Activated CD8-positive, alpha-beta memory T cell treated with anti-CD3 and anti-CD28 coated beads for 36 hours (primary cell): ENCODE results near the gene LIPC. TPM values are rescaled to one million over a fixed set of nuclear protein-coding genes. Genes with fewer than 3 reads are reported as not detected.

ENCODE experiments used
- CTCF ChIA-PET: fragments of 350-600 bp; sonication (Branson Sonifier 250); formaldehyde crosslinking; loops from one replicate; lab custom pipeline; 2021; ENCODE audit warnings: antibody characterized with exemption; lab: Charles Lee
- POLR2A ChIA-PET: fragments of 350-600 bp; sonication (Branson Sonifier 250); formaldehyde crosslinking; loops from one replicate; lab custom pipeline; 2021; ENCODE audit warnings: antibody characterized with exemption; lab: Charles Lee
- total RNA-seq, 2 experiments: library from RNA; stranded (reverse); gene quantifications; one replicate each; pipeline ENCODE4 v1.2.3, GENCODE V29; 2021

Gene LIPC
- total RNA-seq, 2 experiments from 2014 or later: 1.0 to 1.1 TPM

DNA sequence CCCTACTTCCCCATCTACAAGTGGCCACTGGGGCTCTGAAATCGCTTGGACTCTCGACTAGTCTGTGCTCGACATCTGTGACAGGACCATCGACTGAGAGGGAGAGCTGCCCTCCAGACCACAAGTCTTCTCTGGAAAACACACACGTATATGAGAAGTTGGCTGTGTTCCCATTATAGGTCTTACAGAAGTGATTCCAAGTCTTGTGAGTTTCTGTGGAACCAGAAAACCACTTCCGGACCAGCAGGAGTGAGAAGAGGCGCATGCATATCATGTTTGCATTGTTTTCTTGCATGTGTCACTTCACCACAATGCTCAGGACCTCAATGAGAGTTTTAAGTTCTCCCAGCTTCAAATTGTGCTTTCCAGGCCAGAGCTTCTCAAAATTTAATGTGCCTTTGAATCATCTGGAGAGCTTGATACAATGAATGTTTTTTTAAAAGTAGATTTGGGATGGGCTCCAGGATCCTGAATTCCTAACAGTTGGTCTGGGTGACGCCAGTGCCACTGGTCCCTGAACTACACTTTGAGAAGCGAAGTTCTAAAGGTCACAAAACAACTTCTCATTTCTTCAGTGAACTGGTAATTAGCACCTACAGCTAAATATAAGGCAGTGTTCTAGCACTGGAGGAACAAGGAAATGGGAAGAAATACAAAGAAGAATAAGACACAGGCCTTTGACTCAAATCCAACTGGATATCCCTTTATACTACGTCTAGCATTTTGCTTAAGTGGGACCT, 15.7 kb downstream of the LIPC start:
- ChIA-PET CTCF (interaction anchor here (0.7 kb wide), 1 partner anchor 306 kb away, joined by 5 read pairs; no protein-coding TSS in a partner anchor), POLR2A (no interaction called here)

DNA sequence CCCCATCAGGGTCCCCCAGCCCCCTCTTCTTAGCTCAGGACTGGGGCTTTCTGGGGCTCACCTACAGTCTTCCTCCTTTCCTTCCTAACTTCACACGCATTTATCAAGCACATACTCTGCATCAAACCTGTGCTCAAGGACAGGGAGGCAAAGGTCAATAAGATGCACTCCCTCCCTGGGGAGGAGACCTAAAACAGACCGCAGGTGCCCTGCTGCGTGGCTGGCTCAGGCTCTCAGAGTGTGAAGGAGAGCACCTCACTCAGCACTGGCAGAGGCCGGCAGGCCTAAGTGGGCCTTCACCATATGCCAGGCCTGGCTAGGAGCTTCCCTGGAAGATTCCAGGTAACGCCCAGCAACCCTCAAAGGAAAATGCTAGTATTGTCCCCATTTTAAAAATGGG, 16.5 kb downstream of the LIPC start:
- POLR2A ChIA-PET: no interaction called here
- CTCF ChIA-PET: no interaction called here

DNA sequence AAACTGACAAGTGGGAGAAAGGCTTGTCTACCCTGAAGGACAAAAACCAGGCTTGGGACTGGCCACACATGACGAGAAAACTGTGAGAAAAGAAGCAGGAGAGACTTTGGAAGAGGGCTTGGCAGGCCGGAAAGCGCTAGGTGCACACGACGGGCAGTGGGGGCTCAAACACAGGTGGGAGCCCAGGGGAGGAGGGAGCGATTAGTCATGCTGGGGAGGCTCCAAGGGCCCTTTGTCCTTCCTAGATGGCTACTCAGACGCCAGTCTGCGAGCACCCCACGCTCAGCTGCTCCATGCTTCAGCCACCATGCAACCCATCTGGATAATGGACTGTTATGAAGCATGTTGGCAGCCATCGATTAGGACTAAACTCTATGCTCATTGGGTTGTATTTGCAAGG, 17.1 kb downstream of the LIPC start:
- ChIA-PET CTCF (no interaction called here), POLR2A (no interaction called here)

DNA sequence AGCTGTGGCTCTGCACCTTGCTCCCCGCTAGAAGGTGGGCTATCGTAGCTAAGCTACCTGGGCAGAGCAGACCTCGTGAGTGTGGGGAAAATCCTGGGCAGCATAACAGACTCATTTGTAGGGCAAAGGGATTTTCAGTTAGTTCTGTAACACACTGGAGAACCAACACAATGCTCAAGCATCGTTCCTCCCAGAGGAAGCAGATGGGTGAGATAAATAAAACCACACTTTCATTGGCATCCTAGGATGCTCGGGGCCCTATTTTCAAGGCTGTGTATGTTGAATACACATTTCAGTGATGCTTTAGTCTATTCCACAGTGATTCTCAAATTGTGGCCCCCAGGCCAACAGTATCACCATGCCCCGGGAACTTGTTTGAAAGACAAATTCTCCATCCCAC, 20.0 kb downstream of the LIPC start:
- CTCF ChIA-PET: no interaction called here

DNA sequence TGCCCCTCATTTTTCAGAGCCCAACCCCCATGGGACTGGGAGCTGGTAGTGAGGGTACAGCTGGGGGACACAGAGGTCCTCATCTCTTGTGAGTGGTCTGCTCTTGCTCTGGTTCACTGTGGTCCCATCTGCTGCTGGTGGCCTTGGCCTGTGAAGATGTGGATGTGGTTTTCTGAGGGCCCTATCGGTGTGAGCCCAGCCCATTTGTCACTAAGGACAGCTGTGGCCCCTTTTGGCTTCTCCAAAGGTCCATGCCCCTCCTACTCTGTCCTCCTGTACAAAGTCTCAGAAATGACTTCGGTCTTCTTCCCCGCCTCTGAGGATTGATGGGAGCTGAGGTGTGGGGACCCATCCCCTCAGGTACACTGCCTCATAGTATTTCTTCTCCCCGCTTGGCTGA, 21.0 kb downstream of the LIPC start:
- ChIA-PET CTCF (interaction anchor here (0.7 kb wide), 1 partner anchor 57 kb away, joined by 3 read pairs; no protein-coding TSS in a partner anchor), POLR2A (no interaction called here)

More for the DNA sequence above, 20.0 kb downstream of the LIPC start:
- POLR2A ChIA-PET: no interaction called here

DNA sequence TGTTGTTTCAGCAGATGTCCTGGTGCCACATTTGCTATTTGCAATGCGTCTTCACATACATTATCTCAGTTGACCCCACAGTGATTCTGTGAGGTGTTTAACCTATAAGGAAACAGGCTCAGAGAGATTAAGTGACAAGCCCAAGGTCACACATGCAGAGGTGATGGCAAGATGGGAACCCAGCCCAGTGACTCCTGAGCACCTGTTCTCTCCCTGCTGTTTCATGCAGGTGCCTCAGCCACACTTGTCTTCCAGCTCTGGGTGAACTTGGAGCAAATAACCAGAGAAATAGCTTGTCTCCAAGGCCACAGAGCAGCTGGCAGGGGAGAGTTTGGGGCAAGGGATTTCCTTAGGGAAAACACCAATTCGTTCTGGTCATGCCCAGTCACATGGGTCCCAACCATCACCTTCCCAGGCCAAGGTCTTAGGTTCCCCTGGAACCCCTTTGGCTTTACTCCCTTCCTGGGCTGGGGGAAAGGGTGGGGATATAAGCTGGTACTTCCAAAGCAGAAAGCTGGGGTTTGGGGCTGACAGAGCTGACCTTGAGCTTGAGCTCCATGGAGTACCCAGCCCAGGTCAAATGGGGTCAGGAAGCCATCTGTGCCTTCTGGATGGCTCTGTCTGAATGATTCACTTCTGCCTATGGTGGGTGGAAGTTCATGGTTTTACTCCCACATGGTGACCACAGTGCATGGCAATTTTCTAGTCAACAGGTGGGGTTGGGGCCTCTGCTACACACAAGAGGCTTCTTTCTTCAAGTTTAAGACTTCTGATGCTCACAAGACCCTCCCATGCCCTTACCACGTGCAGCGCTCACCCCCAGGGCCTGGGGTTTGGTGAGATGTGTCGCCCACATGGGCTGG, 22.4 kb downstream of the LIPC start:
- POLR2A ChIA-PET: no interaction called here
- CTCF ChIA-PET: interaction anchor here (1.4 kb wide), 1 partner anchor 26 kb away, joined by 3 read pairs; no protein-coding TSS in a partner anchor

DNA sequence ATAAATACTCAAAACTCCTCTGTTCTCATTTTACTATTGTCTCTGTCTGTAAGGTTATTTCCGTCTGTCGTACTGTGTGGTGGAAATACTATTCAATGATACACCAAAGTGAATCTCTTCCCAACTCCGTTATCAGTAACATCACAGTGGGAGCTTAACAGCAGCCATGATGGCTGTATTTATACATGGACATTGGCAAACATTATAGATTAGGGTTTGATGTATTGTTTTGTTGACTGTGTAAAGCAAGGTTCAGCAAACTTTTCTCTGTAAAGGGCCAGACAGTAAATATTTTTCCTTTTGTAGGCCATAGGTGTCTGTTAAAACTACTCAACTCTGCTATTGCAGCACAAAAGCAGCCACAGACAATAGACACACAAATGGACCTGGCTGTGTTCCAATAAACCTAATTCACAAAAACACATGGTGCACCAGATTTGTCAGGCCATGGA, 23.2 kb downstream of the LIPC start:
- CTCF ChIA-PET: interaction anchor here (1.4 kb wide), 1 partner anchor 25 kb away, joined by 3 read pairs; no protein-coding TSS in a partner anchor
- POLR2A ChIA-PET: no interaction called here

DNA sequence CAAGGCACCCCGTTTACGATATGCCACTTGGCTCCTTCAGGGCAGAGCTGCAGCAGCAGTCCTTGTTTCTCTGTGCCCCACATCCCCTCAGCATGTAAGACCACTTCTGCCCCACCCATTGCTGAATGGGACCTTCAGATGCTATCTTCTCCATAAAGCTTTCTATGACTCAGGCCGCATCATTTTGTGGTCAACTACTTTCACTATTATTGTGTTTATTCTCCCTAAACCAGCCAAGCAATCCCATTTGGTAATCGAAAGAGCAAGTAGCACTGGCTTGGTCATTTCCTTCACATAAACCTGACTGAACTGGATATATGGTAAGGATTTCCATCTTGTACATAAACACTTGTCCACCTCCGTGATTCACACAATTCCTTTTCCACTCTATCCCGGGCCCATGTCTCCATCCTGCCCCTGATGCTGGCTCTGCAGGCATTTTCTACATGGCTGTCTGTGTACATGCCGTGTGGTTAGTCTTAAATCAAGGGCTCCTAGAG, 25.7 kb downstream of the LIPC start:
- CTCF ChIA-PET: interaction anchor here (0.7 kb wide), 1 partner anchor 17 kb away, joined by 3 read pairs; no protein-coding TSS in a partner anchor
- POLR2A ChIA-PET: interaction anchor here (0.5 to 0.7 kb wide), 4 partner anchors 16 to 551 kb away, joined by 3 to 7 read pairs (median 4); no protein-coding TSS in a partner anchor

DNA sequence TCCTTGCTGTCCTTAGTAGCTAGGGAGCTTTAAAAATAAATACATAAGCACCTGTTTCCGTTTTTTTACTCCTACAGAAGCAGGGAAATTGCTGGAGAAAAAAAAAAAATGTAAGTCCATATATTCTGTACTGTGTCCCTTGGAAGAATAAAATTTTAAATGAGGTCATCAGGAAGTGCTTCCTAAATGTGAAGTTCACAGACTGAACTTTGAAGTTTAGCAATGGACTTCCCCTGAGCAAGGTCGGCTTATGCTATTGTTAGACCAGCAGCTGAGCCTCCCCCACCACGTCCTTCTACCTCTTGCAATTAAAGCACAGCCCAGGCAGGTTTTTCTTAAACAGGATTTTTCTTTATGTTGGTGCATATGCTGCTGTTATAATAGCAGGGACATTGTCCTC, 26.3 kb downstream of the LIPC start:
- ChIA-PET POLR2A (interaction anchor here (0.5 to 0.9 kb wide), 5 partner anchors 16 to 550 kb away, joined by 3 to 7 read pairs (median 3); no protein-coding TSS in a partner anchor), CTCF (no interaction called here)

DNA sequence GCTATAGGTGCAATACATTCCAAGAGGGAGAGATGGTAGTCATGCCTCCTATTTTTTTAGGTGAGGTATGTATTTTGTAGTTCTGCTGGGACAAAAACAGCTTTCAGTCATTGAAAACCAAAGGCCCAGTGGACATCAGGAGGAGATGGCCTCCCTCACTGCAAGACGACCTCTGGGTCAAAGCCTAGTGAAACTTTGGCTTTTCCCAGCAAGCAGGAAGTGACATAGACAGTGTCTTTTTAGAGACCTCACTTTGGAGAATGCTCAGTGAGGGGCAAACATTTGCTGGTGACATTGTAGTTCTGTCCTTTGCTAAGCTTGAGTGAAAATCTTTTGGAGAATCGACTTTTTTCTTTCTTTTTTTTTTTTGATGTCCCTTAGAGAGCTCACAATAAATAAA, 27.3 kb downstream of the LIPC start:
- CTCF ChIA-PET: interaction anchor here (1.4 to 1.6 kb wide), 2 partner anchors 11 to 13 kb away, joined by 5 to 6 read pairs; no protein-coding TSS in a partner anchor
- POLR2A ChIA-PET: interaction anchor here (0.7 kb wide), 1 partner anchor 442 kb away, joined by 3 read pairs; no protein-coding TSS in a partner anchor

DNA sequence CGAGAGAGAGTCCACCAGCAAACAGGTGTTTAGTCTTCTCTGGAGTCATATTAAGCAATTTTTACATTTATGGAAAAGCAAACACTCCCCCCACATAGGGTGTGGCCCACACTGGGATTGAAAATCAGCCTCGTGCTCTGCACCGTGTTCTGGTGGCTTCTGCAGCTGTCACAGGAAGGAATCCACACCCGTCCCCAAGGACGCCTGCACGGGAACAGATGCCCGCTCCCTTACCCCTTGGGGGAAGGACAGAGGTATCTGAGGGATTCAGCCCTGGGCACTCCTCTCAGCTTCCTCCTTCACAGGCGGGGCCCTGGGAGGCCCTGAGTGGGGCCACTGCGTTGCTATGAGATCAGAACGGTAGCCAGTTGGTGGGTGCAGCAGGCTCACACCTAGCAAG, 27.8 kb downstream of the LIPC start:
- ChIA-PET CTCF (interaction anchor here (1.4 to 1.6 kb wide), 2 partner anchors 10 to 13 kb away, joined by 5 to 6 read pairs; no protein-coding TSS in a partner anchor), POLR2A (interaction anchor here (0.7 kb wide), 1 partner anchor 441 kb away, joined by 3 read pairs; no protein-coding TSS in a partner anchor)

DNA sequence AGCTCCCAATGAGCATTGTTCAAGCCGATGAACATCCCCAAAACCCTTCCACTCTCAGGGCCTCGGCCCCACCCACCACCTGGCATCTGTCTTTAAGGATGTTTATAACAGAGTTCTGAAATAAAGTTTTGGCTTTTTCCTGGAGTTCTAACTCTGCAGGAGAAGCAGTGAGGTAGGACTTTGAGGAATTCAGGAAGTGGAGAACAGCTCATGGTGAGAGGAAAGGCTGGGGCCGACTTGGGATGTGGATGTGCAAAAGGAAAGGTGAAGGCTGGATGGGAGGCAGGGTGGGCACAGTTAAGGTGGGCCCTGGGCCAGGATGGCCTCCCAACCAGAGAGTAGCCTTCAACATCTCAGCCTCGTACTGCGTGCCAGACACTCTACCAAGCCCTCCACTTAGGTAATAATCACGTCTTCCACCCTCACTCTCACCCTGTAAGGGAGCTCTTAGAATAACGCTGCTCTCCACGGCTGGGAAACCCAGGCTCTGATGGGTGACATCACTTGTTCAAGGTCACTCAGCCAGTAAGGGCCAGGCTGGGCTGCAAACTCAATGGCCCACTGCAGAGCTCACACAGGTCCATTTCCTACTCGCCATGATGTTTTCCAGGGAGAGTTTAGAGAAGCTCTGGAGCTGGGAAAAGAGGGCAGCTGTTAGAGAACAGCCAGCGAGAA, 28.5 kb downstream of the LIPC start:
- ChIA-PET POLR2A (interaction anchor here (0.8 kb wide), 1 partner anchor 11 kb away, joined by 7 read pairs; no protein-coding TSS in a partner anchor), CTCF (interaction anchor here (1.6 kb wide), 1 partner anchor 9 kb away, joined by 5 read pairs; no protein-coding TSS in a partner anchor)

DNA sequence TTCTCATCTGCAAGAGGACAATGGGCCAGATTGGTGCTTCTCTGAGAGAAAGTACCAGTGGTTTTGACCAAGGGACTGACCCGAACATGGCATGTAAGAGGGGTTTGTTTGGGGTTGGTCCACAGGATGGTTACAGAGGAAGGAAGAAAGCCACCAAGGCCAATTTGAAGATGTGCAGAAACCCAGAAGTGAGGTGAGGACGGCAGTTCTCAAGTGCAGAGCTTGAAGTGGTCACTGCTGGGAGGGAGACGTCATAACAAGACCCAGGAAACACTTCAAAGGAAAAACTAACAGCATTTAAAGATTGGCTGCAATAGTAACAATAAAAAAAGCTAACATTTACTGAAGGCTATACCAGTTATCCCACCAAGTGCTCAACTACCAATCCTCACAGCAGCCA, 29.1 kb downstream of the LIPC start:
- CTCF ChIA-PET: interaction anchor here (0.7 kb wide), 1 partner anchor 34 kb away, joined by 3 read pairs; no protein-coding TSS in a partner anchor
- POLR2A ChIA-PET: interaction anchor here (0.8 kb wide), 1 partner anchor 11 kb away, joined by 7 read pairs; no protein-coding TSS in a partner anchor

DNA sequence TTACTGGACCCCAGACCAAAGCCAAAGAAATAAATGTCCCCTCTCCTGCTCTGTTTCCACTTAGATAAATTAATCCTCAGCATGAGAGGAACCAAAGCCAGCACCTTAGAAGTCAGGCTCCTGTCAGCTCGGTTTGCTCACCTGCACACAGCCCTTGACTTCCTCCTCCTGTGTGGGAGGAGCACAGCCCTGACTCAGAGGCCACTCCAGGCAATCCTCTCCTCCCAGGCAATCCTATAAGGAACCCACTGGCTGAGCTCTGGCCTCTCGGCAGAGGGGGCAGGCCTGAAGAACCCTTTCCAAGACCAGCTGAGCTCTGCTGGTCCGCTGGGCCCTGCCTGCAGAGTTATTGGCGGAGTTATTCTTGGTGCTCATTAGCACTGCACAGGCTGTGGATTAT, 30.8 kb downstream of the LIPC start:
- CTCF ChIA-PET: no interaction called here
- POLR2A ChIA-PET: no interaction called here

DNA sequence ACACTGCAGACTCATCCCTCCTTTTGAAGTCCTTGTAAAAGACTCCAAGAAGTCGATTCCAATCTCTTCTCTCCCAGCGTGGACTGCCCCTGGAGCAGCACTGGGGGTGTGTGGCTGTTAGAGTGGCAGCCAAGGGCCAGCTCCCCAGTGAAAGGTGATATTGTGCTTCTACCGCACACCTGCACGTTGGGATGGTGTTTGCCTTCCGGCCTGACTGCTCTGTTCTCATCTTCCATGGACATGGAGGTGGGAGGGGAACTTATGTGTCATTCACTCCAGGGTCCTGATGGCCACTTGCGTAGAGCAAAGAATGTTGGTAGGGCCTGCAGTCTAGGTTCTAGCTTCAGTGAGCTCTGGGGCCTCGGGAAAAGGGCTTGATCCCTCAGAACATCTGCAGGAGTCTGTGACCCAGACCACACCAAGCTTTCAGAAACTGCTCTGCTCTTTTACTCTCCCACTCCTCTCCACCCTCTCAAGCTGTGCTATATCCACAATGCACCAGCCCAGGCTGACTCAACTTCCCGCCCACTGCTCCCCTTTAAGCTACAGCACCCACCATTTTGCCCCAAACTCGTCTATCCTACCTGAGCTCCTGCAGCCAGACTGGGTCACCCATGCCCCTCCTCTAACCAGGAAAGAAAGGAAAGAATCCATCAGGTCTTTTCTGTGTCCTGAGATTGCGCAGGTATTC, 31.3 kb downstream of the LIPC start:
- ChIA-PET CTCF (no interaction called here), POLR2A (no interaction called here)

DNA sequence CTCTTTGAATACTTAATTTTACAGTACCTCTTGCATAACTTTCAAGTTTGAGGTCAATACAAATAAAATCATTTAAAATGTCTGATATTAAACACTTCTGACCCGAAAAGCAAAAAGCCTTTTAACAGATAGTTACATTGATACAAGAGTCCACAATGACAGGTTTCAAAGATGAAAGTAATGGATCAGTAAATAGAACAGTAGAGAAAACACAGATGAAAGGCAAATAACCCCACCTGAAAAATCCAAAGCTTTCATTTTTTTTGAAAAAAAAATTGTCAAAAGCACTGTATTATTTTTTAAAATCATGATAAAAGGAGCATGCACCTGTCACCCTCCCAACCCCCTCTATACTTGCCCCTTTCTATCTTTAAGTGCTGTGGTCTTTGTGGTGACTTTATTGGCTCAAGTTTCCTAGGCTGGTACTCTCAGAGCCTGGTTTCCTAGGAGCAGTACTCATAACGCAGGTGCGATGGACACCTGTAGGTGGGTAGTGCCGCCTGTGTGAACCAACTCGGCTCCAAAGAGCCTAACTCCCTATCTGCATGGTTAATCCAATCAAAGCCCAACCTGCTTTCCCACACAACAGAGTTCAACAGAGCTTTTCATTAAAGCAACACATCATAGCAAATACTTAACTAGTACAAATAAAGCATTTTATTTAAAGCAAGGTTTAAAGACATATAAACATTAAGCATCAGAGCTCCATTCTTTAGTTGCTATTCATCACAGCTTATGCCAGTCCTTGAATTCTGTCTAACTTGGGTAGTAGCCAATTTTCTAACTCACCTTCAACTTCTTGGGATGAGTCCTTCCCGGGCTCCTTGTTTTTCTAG, 32.2 kb downstream of the LIPC start:
- ChIA-PET CTCF (interaction anchor here (0.7 kb wide), 1 partner anchor 1695 kb away, joined by 3 read pairs; no protein-coding TSS in a partner anchor), POLR2A (no interaction called here)

DNA sequence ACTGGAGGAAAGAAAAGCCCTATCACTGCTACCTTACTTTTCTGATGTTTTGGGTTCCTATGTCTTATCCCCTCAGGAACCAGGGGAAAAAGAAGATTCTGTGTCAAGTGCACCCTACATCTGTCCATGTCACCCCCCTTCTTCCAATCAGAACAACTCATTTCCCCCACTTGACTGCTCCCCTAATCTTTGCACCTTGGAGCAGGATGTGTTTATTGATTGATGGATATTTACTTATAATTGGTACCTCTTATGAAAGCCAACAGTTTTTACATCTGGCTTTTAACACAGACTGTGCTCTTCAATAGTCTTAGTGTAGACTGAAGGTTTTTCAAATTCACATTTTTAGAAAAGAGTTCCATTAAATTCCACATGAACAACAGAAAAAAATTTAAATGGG, 33.3 kb downstream of the LIPC start:
- ChIA-PET CTCF (interaction anchor here (0.7 kb wide), 1 partner anchor 1696 kb away, joined by 3 read pairs; no protein-coding TSS in a partner anchor), POLR2A (no interaction called here)
